NCI-H187 (cell line): ENCODE measurements around the gene TOR4A.

ENCODE experiments used
- DNase-seq, 2 experiments: peaks; one replicate each; lab custom pipeline; 2025; lab: John Stamatoyannopoulos, UW

TOR4A gene

GRCh38 chr9:137307255-137308056 is 29.9 kb downstream of the TOR4A start:
- DNase-seq = no peak

- DNase-seq = no peak
These were observed 30.6 kb downstream of the TOR4A start for GRCh38 chr9:137308057-137308619.

GRCh38 chr9:137309368-137310188 is 32.1 kb downstream of the TOR4A start:
- DNase-seq = no peak

- DNase-seq = no peak
These were observed 32.9 kb downstream of the TOR4A start for GRCh38 chr9:137310189-137311052.

GRCh38 chr9:137311171-137311985 is 33.9 kb downstream of the TOR4A start:
- no peak for DNase-seq

- DNase-seq = no peak
These were observed 34.7 kb downstream of the TOR4A start for GRCh38 chr9:137311986-137312851.

- no peak for DNase-seq
These were observed 35.4 kb downstream of the TOR4A start for GRCh38 chr9:137312852-137313325.

GRCh38 chr9:137313326-137313936 is 35.9 kb downstream of the TOR4A start:
- DNase-seq = no peak

GRCh38 chr9:137313956-137314560 is 36.5 kb downstream of the TOR4A start:
- no peak for DNase-seq

GRCh38 chr9:137314561-137315560 is 37.3 kb downstream of the TOR4A start:
- DNase-seq = no peak

GRCh38 chr9:137315581-137316011 is 38.1 kb downstream of the TOR4A start:
- no peak for DNase-seq

GRCh38 chr9:137316012-137316981 is 38.8 kb downstream of the TOR4A start:
- DNase-seq = no peak

- no peak for DNase-seq
These were observed 39.6 kb downstream of the TOR4A start for GRCh38 chr9:137317021-137317717.

GRCh38 chr9:137317718-137318511 is 40.4 kb downstream of the TOR4A start:
- DNase-seq = no peak

- no peak for DNase-seq
These were observed 41.1 kb downstream of the TOR4A start for GRCh38 chr9:137318602-137319001.
